Choroid plexus epithelial cell (primary cell): ENCODE results near the gene ARPIN.

ENCODE experiments used
- DNase-seq: peaks from one replicate; pipeline ENCODE4 v3.0.0-alpha.2; 2010; ENCODE audit warnings: low read depth
- H3K4me3 ChIP-seq: 2 replicates; pipeline ENCODE4 v1.5.1; 2011; ENCODE audit warnings: low read depth, mild to moderate bottlenecking, control low read depth, low read length, moderate library complexity
- TF ChIP-seq, protein P1 (sequence below): conservative IDR thresholded peaks from 2 replicates; pipeline ENCODE4 v1.5.1; 2011; ENCODE audit warnings: low read depth, mild to moderate bottlenecking, control low read depth, inconsistent platforms, low read length, moderate library complexity

Gene ARPIN

DNA sequence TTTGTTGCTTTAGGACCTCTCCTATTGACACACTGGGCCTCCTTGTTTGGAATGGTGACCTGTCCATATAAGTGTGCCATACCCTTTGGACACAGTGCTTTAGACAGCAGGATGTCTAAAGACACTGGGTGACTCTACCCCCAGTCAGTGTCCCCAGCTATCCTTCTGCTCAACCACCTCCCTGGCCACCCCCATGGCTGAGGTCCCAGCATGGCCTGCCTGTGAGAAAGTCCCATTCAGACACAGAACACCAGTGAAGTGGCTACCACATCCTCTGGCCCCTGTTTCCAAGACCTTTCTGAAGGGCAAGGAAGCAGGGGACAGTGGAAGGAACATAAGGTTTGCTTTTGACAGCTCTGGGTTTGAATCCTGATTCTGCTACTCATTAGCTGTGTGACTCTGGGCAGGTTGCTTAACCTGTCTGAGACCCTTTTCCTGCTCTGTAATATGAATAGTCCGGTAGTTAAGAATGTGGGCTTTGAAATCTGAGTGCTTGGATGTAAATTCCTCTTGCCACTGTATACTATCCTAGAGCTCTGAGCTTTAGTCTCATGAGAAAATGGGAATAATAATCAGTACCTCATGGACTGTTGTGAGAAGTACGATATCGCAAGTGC, 12.7 kb downstream of the ARPIN start:
- H3K4me3 ChIP-seq: no peak overlapping the region
- TF ChIP-seq, protein P1, sequence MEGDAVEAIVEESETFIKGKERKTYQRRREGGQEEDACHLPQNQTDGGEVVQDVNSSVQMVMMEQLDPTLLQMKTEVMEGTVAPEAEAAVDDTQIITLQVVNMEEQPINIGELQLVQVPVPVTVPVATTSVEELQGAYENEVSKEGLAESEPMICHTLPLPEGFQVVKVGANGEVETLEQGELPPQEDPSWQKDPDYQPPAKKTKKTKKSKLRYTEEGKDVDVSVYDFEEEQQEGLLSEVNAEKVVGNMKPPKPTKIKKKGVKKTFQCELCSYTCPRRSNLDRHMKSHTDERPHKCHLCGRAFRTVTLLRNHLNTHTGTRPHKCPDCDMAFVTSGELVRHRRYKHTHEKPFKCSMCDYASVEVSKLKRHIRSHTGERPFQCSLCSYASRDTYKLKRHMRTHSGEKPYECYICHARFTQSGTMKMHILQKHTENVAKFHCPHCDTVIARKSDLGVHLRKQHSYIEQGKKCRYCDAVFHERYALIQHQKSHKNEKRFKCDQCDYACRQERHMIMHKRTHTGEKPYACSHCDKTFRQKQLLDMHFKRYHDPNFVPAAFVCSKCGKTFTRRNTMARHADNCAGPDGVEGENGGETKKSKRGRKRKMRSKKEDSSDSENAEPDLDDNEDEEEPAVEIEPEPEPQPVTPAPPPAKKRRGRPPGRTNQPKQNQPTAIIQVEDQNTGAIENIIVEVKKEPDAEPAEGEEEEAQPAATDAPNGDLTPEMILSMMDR: no peak
- no peak for DNase-seq

DNA sequence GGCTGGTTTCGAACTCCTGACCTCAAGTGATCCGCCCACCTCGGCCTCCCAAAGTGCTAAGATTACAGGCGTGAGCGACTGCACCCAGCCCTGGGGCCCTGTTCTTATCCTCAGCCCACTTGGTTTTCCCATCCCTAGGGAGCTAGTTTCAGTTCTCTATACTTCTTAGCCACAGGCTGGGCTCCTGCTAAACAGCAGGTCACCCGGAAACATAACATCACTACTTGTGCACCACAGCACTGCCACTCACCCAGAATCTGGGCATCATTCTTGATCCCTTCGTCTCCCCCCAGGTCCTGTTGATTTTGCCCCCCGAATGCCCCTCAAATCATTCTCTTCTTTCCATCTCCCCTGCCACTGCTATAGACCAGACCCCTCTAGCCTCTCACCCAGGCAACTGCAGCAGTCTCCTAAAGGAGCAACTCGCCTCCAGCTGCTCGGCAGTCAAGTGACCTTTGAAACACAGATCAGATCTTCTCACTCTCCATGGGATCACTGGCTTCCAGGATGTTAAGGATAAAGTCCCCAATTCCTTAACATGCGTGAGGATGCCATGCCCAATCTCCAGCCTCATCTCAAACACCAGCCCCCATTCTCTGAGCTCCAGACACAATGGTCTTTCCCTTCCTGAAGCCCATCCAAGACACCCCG, 13.3 kb downstream of the ARPIN start:
- no peak overlapping the region for H3K4me3 ChIP-seq
- DNase-seq: no peak
- TF ChIP-seq, protein P1: no peak

DNA sequence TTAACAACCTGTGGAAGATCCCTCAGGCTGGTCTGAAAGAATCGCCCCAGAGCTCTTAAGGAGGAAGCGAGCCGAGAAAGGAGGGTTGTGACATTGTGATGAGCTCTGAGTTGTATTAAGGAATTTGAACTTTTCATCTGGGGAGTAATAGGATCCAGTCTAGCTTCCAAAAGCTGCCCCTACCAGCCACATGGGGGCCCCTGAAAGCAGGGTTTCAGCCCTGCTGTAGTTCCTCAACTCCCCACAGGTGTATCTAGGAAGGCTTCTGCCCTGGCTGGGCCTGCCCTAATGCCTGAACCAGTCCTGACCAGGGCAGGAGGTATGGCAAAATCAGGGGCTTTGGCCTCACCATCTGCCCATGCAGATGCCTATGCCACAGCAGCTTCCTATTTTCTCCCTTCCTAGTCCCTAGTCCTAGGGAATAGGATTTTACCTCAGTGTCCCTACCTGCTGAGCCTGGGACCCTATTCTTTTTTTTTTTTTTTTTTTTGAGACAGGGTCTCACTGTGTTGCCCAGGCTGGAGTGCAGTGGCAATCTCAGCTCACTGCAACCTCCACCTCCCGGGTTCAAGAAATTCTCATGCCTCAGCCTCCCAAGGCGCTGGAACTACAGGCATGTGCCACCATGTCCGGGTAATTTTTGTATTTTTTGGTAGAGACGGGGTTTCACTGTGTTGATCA, 14.0 kb downstream of the ARPIN start:
- peak; percentile 74 for DNase-seq
- TF ChIP-seq, protein P1: peak; percentile 78
- no peak overlapping the region for H3K4me3 ChIP-seq

DNA sequence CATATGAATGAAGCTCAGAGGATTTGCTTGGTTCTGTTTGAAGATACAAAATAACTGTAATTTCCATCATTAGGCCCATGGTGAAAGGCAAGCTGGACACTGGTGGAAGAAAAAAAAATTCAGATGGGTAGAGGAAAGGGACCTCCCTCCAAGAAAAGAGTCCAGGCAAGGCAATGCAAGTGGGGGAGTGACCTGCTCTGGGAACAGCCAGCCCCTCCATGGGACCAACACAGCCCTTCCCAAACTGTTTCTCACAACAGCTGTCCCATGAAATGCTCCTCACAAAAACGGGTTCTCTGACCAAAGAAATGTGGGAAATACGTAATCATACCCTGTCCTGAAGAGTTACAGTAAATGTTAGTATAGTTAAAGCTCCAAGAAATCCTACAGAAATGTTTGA, 14.6 kb downstream of the ARPIN start:
- no peak overlapping the region for H3K4me3 ChIP-seq
- no peak for DNase-seq
- TF ChIP-seq, protein P1: no peak

DNA sequence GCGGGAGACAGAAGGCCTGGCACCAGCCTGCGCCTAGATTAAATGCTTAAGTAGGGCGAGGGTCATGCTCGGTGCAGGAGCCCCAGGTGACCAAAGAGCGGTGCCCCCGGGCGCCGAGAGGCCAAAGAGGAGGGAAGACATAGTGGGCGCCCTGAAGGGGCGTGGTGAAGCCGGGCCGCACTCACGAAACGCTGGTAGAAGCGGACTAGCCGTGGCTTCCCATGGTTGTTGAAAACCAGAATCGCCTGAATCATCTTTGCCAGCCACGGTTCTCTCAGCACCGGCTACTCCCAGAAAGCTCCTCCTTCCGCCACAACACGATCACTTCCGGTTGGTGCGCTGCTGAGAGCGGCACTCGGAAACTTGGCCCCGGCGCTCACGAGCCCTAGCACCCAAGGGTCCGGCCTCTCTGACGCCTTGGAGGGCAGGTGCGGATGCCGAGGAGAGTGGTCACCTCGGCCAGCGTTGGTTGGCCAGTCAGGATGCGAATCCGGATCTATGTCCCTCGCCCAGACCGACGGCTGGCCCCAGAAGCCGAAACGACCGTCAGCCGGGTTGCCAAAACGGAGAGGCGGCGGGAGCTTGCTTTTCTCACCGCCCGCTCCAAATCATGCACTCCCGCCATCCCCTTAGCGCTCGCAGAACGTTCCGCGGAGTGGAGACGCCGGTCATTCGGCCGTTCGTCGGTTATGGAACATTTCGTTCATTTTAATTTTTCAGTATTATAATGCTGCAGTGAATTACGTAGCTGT, 18.9 kb downstream of the ARPIN start, which contains the start of gene AP3S2:
AP3S2 (minus strand) TSS at position 299 of the 752 bp plus-strand sequence; CDS start at position 254, 45 bp downstream.
- TF ChIP-seq, protein P1: no peak
- peak; percentile 96 for DNase-seq
- H3K4me3 ChIP-seq: peak within 1 kb of the TSS; percentile 97

DNA sequence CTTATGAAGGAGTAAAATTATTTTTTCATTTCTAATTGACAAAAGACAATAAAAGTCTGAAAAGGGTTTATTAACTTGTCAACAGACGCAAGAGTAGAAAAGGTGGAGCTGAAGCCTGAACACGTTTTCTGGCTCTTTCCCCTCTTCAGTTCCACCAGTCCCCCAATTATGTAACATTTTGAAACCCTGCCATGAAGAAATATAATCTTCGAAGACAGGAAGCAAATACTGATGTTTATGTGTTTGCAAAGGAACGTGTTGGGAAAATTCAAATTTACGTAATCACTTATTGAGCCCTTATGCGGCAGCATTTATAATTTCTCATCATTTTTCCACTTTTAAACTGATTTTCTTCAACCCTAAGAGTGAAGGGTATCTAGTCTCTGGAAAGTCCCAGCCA, 19.7 kb downstream of the ARPIN start:
- peak overlapping the region; percentile 97 for H3K4me3 ChIP-seq
- TF ChIP-seq, protein P1: no peak
- DNase-seq: peak; percentile 34
